ENCODE data around the gene PACRG. TPM values are rescaled to one million over a fixed set of nuclear protein-coding genes. Genes with fewer than 3 reads are reported as not detected.

PACRG gene
- total RNA-seq, 1 experiment from 2014 or later = not detected

DNA sequence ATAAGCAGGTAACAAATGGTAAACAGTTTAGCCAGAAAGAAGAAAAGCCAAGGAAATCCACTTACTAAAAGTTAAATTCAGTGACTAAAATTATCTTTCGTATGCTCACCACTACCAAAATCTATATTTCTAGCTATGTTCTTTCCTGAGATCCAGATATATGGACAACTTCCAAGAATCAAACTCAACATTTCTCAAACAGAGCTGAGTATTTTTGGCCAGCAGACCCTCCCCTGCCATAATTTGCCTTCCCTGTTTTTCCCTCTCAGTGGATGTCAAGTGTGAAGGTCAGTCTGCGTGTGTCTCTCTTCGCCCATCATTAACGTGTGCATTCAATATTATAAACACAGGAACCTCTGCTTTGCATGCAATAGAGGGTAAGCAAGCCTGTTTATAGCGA is 42.2 kb upstream of the PACRG start:
- intact Hi-C loops (cut with micrococcal nuclease; ENCODE audit: unreplicated experiment) = no loop called here
- no peaks in the 10 kb centered on the region for H3K27me3 Mint-ChIP-seq (ENCODE audit: insufficient read depth, unreplicated experiment)
- H3K4me3 ChIP-seq (ENCODE audit: low read depth, low read length) = no peak overlapping the region
- no peaks in the 10 kb centered on the region for H3K4me1 Mint-ChIP-seq (ENCODE audit: low read depth, unreplicated experiment)
- no peaks in the 10 kb centered on the region for H3K9me3 Mint-ChIP-seq (ENCODE audit: unreplicated experiment)
- H3K4me3 Mint-ChIP-seq (ENCODE audit: unreplicated experiment) = no peak overlapping the region
- no peak for DNase-seq
- BruUV-seq (replicated peaks) = no TSS peak
- no peak overlapping the region for H3K27ac Mint-ChIP-seq (ENCODE audit: unreplicated experiment)
- no peaks in the 10 kb centered on the region for H3K27me3 ChIP-seq (replicated peaks; ENCODE audit: control insufficient read depth, insufficient read depth, low read length)
- TF ChIP-seq, protein P1, sequence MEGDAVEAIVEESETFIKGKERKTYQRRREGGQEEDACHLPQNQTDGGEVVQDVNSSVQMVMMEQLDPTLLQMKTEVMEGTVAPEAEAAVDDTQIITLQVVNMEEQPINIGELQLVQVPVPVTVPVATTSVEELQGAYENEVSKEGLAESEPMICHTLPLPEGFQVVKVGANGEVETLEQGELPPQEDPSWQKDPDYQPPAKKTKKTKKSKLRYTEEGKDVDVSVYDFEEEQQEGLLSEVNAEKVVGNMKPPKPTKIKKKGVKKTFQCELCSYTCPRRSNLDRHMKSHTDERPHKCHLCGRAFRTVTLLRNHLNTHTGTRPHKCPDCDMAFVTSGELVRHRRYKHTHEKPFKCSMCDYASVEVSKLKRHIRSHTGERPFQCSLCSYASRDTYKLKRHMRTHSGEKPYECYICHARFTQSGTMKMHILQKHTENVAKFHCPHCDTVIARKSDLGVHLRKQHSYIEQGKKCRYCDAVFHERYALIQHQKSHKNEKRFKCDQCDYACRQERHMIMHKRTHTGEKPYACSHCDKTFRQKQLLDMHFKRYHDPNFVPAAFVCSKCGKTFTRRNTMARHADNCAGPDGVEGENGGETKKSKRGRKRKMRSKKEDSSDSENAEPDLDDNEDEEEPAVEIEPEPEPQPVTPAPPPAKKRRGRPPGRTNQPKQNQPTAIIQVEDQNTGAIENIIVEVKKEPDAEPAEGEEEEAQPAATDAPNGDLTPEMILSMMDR (IDR thresholded peaks at IDR 0.05; ENCODE audit: insufficient read depth in 1 of 2, low read depth in 1 of 2, low read length in 1 of 2, severe bottlenecking in 1 of 2, unreplicated experiment in 1 of 2) = no peak
- ChIA-PET POLR2A (no interaction called here), CTCF (no interaction called here)
- no peaks in the 10 kb centered on the region for H3K9me3 ChIP-seq
- H3K36me3 ChIP-seq (ENCODE audit: control insufficient read depth, insufficient read depth, low read length) = no peaks in the 10 kb centered on the region
- H3K4me1 ChIP-seq = peaks cover 9% of the 10 kb centered on the region
- no peaks in the 10 kb centered on the region for H3K36me3 Mint-ChIP-seq (ENCODE audit: insufficient read depth, unreplicated experiment)

DNA sequence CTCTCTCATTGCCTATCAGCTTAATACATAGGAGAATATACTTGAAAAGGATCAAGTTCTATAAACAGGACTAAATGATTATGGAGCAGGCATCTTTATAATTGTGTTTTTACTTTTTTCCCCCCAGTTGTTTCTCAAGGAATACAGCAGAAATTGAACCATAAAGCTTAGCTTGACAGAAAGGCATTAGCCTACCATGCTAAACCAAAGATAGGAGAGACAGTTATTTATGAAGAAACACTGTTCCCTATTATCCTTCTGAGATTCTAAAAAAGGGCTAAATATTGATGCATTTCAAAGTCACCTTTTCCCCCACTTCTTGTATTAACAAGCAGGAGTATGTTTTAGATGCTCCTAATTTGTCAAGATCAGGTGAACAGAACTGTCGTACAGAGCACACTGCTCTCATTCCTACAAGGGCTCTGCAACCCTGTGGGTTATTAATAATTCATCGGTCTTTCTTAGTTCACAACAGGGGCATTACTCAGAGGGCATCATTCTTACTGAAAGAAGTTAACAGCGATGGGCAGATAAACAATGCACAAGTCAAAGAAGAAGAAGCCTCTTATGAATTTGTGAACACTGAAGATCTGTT is 38.9 kb upstream of the PACRG start:
- Histone ChIP-seq H3K36me3 (ENCODE audit: control insufficient read depth, insufficient read depth, low read length) (no peaks in the 10 kb centered on the region), H3K27me3 (replicated peaks; ENCODE audit: control insufficient read depth, insufficient read depth, low read length) (no peaks in the 10 kb centered on the region), H3K4me3 (ENCODE audit: low read depth, low read length) (no peak overlapping the region), H3K4me1 (no peaks in the 10 kb centered on the region), H3K9me3 (no peaks in the 10 kb centered on the region)
- TF ChIP-seq, protein P1 (IDR thresholded peaks at IDR 0.05; ENCODE audit: insufficient read depth in 1 of 2, low read depth in 1 of 2, low read length in 1 of 2, severe bottlenecking in 1 of 2, unreplicated experiment in 1 of 2) = no peak
- no peak overlapping the region for H3K4me3 Mint-ChIP-seq (ENCODE audit: unreplicated experiment)
- intact Hi-C loops (cut with micrococcal nuclease; ENCODE audit: unreplicated experiment) = no loop called here
- ChIA-PET POLR2A (no interaction called here), CTCF (no interaction called here)
- DNase-seq = no peak
- H3K4me1 Mint-ChIP-seq (ENCODE audit: low read depth, unreplicated experiment) = no peaks in the 10 kb centered on the region
- no TSS peak for BruUV-seq (replicated peaks)
- H3K27me3 Mint-ChIP-seq (ENCODE audit: insufficient read depth, unreplicated experiment) = no peaks in the 10 kb centered on the region
- no peaks in the 10 kb centered on the region for H3K9me3 Mint-ChIP-seq (ENCODE audit: unreplicated experiment)
- H3K36me3 Mint-ChIP-seq (ENCODE audit: insufficient read depth, unreplicated experiment) = no peaks in the 10 kb centered on the region
- H3K27ac Mint-ChIP-seq (ENCODE audit: unreplicated experiment) = no peak overlapping the region

DNA sequence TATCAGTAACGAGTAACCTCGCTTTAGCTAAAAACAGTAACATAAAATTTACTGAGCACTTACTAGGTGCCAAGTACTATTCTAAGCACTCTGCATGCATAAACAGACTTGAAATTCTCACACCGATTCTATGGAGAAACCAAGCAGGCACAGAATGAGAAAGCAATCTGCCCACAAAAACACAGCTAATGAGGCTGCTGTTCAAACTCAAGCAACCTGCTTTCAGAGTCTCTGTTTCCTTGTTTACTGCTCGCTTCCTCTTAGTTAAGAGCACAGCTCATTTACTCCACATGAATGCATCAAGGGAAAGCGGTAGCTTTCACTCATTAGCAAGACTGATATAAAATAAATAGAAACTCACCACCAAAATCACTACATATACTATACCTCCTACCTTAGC is 37.6 kb upstream of the PACRG start:
- no peaks in the 10 kb centered on the region for H3K36me3 ChIP-seq (ENCODE audit: control insufficient read depth, insufficient read depth, low read length)
- intact Hi-C loops (cut with micrococcal nuclease; ENCODE audit: unreplicated experiment) = no loop called here
- Mint-ChIP-seq H3K27ac (ENCODE audit: unreplicated experiment) (no peak overlapping the region), H3K4me1 (ENCODE audit: low read depth, unreplicated experiment) (no peaks in the 10 kb centered on the region), H3K27me3 (ENCODE audit: insufficient read depth, unreplicated experiment) (no peaks in the 10 kb centered on the region), H3K9me3 (ENCODE audit: unreplicated experiment) (no peaks in the 10 kb centered on the region), H3K36me3 (ENCODE audit: insufficient read depth, unreplicated experiment) (no peaks in the 10 kb centered on the region), H3K4me3 (ENCODE audit: unreplicated experiment) (no peak overlapping the region)
- ChIA-PET CTCF (no interaction called here), POLR2A (no interaction called here)
- TF ChIP-seq, protein P1 (IDR thresholded peaks at IDR 0.05; ENCODE audit: insufficient read depth in 1 of 2, low read depth in 1 of 2, low read length in 1 of 2, severe bottlenecking in 1 of 2, unreplicated experiment in 1 of 2) = no peak
- DNase-seq = no peak
- no peaks in the 10 kb centered on the region for H3K27me3 ChIP-seq (replicated peaks; ENCODE audit: control insufficient read depth, insufficient read depth, low read length)
- BruUV-seq (replicated peaks) = no TSS peak
- H3K9me3 ChIP-seq = no peaks in the 10 kb centered on the region
- no peak overlapping the region for H3K4me3 ChIP-seq (ENCODE audit: low read depth, low read length)
- no peaks in the 10 kb centered on the region for H3K4me1 ChIP-seq

All from Caco-2 (cell line).